Activated CD8-positive, alpha-beta memory T cell treated with anti-CD3 and anti-CD28 coated beads, Interleukin-2, amount 50 U/mL, for 4 hours (primary cell): Measurements from ENCODE around the gene SEMA4B.

Experiments
- DNase-seq: peaks from one replicate; pipeline ENCODE4 v3.0.0-alpha.2; 2020

The SEMA4B gene

GRCh38 chr15:90207252-90207651 lies 6.1 kb downstream of the SEMA4B start:
- no peak for DNase-seq

- no peak for DNase-seq
Measured at GRCh38 chr15:90208356-90208755, 7.2 kb downstream of the SEMA4B start.

GRCh38 chr15:90209591-90209990 lies 8.5 kb downstream of the SEMA4B start:
- no peak for DNase-seq

- DNase-seq = no peak
Measured at GRCh38 chr15:90210593-90210992, 9.5 kb downstream of the SEMA4B start.

- DNase-seq = no peak
Measured at GRCh38 chr15:90211009-90211408, 9.9 kb downstream of the SEMA4B start.

GRCh38 chr15:90211440-90212143 lies 10.5 kb downstream of the SEMA4B start:
- no peak for DNase-seq

GRCh38 chr15:90212221-90213098 lies 11.3 kb downstream of the SEMA4B start:
- DNase-seq = no peak

- no peak for DNase-seq
Measured at GRCh38 chr15:90213122-90213817, 12.1 kb downstream of the SEMA4B start.

- DNase-seq = no peak
Measured at GRCh38 chr15:90213818-90214204, 12.7 kb downstream of the SEMA4B start.

- no peak for DNase-seq
Measured at GRCh38 chr15:90214553-90215196, 13.5 kb downstream of the SEMA4B start.

- no peak for DNase-seq
Measured at GRCh38 chr15:90217671-90218394, 16.7 kb downstream of the SEMA4B start.

- peak; percentile 64 for DNase-seq
Measured at GRCh38 chr15:90219421-90220141, 18.5 kb downstream of the SEMA4B start.

- no peak for DNase-seq
Measured at GRCh38 chr15:90221246-90221900, 20.2 kb downstream of the SEMA4B start.

GRCh38 chr15:90222547-90222946 lies 21.4 kb downstream of the SEMA4B start:
- no peak for DNase-seq

- DNase-seq = no peak
Measured at GRCh38 chr15:90223441-90224165, 22.5 kb downstream of the SEMA4B start.

- no peak for DNase-seq
Measured at GRCh38 chr15:90225047-90225446, 23.9 kb downstream of the SEMA4B start.

GRCh38 chr15:90225504-90226234 lies 24.5 kb downstream of the SEMA4B start:
- no peak for DNase-seq

GRCh38 chr15:90227336-90227735 lies 26.2 kb downstream of the SEMA4B start:
- no peak for DNase-seq
